ENCODE measurements around the gene MTR.

DNA sequence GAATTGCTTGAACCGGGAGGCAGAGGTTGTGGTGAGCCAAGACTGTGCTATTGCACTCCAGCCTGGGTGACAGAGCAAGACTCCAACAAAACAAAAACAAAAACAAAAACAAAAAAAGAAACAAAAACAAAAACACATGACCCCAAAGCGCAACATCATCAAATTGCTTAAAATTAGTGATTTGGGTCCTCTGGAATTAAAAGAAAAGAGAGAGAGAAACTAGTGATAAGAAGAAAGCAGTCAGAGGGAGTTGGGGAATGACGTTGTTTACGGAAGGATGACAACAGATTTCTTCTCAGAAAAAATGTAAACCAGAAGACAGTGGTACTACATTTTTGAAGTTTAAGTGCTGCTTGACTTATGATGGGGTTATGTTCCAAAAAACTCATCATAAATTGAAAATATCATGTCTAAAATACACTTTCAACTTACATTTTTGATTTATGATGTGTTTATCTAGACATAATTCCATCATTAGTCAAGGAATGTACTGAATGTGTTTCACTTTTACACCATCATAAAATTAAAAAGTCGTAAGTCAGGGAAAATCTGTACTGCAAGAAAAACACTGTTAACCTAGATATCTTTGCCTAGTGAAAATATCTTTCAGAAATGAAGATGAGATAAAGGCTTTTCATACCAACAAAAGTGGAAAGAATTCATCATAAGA lies 121.2 kb downstream of the MTR start:
- TF ChIP-seq CTCF (conservative IDR thresholded peaks at IDR 0.05; ENCODE audit: low read length) (no peak), EZH2phosphoT487 (IDR thresholded peaks at IDR 0.05; ENCODE audit: borderline replicate concordance, low read depth, low read length) (no peak)

Measured in OCI-LY7 (cell line).